Measurements from ENCODE around the gene KCTD18.

KCTD18 gene

GRCh38 chr2:200509612-200510433 lies at the start of gene KCTD18:
TSS of gene KCTD18 (minus strand) at chr2:200510068. CDS start at chr2:200507016, 3,052 bp downstream.
- peak; percentile 70 for DNase-seq

GRCh38 chr2:200540793-200541192 lies 30.9 kb upstream of the KCTD18 start:
- DNase-seq: no peak

- DNase-seq: peak; percentile 25
These were observed 28.3 kb upstream of the KCTD18 start for GRCh38 chr2:200538139-200538538.

- DNase-seq: no peak
These were observed 24.7 kb upstream of the KCTD18 start for GRCh38 chr2:200534572-200534971.

- DNase-seq: no peak
These were observed 23.9 kb upstream of the KCTD18 start for GRCh38 chr2:200533754-200534153.

GRCh38 chr2:200528228-200528627 lies 18.4 kb upstream of the KCTD18 start:
- no peak for DNase-seq

GRCh38 chr2:200525882-200526651 lies 16.2 kb upstream of the KCTD18 start, which contains the start of gene SGO2:
TSS of gene SGO2 (plus strand) at chr2:200526207. CDS start at chr2:200532976, 6,769 bp downstream.
- peak; percentile 97 for DNase-seq

GRCh38 chr2:200525551-200525881 lies 15.6 kb upstream of the KCTD18 start:
- DNase-seq: no peak

- DNase-seq: no peak
These were observed 15.2 kb upstream of the KCTD18 start for GRCh38 chr2:200525066-200525465.

- no peak for DNase-seq
These were observed 13.7 kb upstream of the KCTD18 start for GRCh38 chr2:200523604-200524003.

- DNase-seq: no peak
These were observed 13.3 kb upstream of the KCTD18 start for GRCh38 chr2:200523158-200523557.

- DNase-seq: no peak
These were observed 5.3 kb upstream of the KCTD18 start for GRCh38 chr2:200515155-200515554.

GRCh38 chr2:200509235-200509611 lies 645 bp downstream of the KCTD18 start:
- no peak for DNase-seq

GRCh38 chr2:200507179-200507578 lies 2.7 kb downstream of the KCTD18 start:
- no peak for DNase-seq

- DNase-seq: no peak
These were observed 3.2 kb downstream of the KCTD18 start for GRCh38 chr2:200506679-200507078.

GRCh38 chr2:200502196-200502595 lies 7.7 kb downstream of the KCTD18 start:
- no peak for DNase-seq

- DNase-seq: no peak
These were observed 11.3 kb downstream of the KCTD18 start for GRCh38 chr2:200498402-200499162.

GRCh38 chr2:200496696-200497095 lies 13.2 kb downstream of the KCTD18 start:
- DNase-seq: no peak

GRCh38 chr2:200494048-200494447 lies 15.8 kb downstream of the KCTD18 start:
- no peak for DNase-seq

GRCh38 chr2:200492656-200493055 lies 17.2 kb downstream of the KCTD18 start:
- no peak for DNase-seq

GRCh38 chr2:200490001-200490400 lies 19.9 kb downstream of the KCTD18 start:
- no peak for DNase-seq

- DNase-seq: no peak
These were observed 21.7 kb downstream of the KCTD18 start for GRCh38 chr2:200488169-200488568.

GRCh38 chr2:200486529-200486928 lies 23.3 kb downstream of the KCTD18 start:
- DNase-seq: no peak

Measured in NCI-H2171 treated with DMSO at 0.1 percent for 48 hours (cell line).